ENCODE measurements around the gene CAMK2A. TPM values are rescaled to one million over a fixed set of nuclear protein-coding genes. Genes with fewer than 3 reads are reported as not detected.

The CAMK2A gene
- total and polyA plus RNA-seq, 2 of the 4 experiments (the other 2 are of a cell fraction), result 0.18 to 0.19 TPM

GRCh38 chr5:150296496-150296895 is 6.9 kb upstream of the CAMK2A start:
- no peak overlapping the region for H4K5ac ChIP-seq (ENCODE audit: low read depth, low read length)
- no peak overlapping the region for H4K91ac ChIP-seq (ENCODE audit: insufficient read depth, low read depth, low read length)
- POLR2A ChIA-PET (ENCODE audit: unreplicated experiment), result no interaction called here
- dilution Hi-C loops (cut with HindIII; ENCODE audit: low sequenced_read_pairs, unreplicated experiment), result no loop called here
- ATAC-seq (ENCODE audit: low read depth), result no peak
- H2AFZ ChIP-seq (replicated peaks; ENCODE audit: low read length, poor library complexity), result no peak overlapping the region
- H2AK5ac ChIP-seq (ENCODE audit: low read depth, low read length), result no peak overlapping the region; the same call in 1 of the 2 replicates
- no peak overlapping the region for H3K18ac ChIP-seq (ENCODE audit: low read depth, low read length)
- no peaks in the 10 kb centered on the region for H3K9me3 ChIP-seq (ENCODE audit: control insufficient read depth, insufficient read depth, low read length)
- H4K8ac ChIP-seq (ENCODE audit: low read depth in 2 of 2, low read length in 2 of 2), result no peak overlapping the region
- no TSS peak for BruUV-seq (replicated peaks)
- H3K4me3 ChIP-seq (ENCODE audit: insufficient read depth, low read depth, low read length), result no peak overlapping the region
- no peak overlapping the region for H3K27ac ChIP-seq (ENCODE audit: insufficient read depth, low read length)
- no peak overlapping the region for H2BK120ac ChIP-seq (ENCODE audit: low read depth, low read length)
- no peak overlapping the region for H2BK20ac ChIP-seq (ENCODE audit: low read depth, low read length)
- peaks cover 29% of the 10 kb centered on the region for H3K4me1 ChIP-seq (ENCODE audit: control insufficient read depth, insufficient read depth, low read length)
- H3K4ac ChIP-seq (ENCODE audit: low read depth, low read length), result 0 out of 2 replicates have a peak overlapping the region, but pooled peaks have one; percentile 15
- 86% methylated on average over 1 of the region's 7 CpGs; no CpG with 5 or more reads in 1 of the 2 experiments for WGBS, 2 experiments (ENCODE audit: extremely low coverage in 2 of 2, insufficient read length in 1 of 2)
- no peak overlapping the region for H3K9ac ChIP-seq (ENCODE audit: low read depth, low read length)
- intact Hi-C loops (cut with micrococcal nuclease), result no loop called here
- CTCF ChIA-PET, result no interaction called here
- H3K56ac ChIP-seq (ENCODE audit: extremely low read depth, insufficient read depth, low read length), result no peak overlapping the region
- no peak overlapping the region for H2AK9ac ChIP-seq (replicated peaks; ENCODE audit: low read depth, low read length, poor library complexity)
- H3K4me2 ChIP-seq (ENCODE audit: low read depth, low read length), result no peak overlapping the region
- in situ Hi-C loops (cut with MboI; ENCODE audit: low sequenced_read_pairs), result no loop called here
- DNase-seq, result no peak
- H2BK15ac ChIP-seq (ENCODE audit: low read depth, low read length), result no peak overlapping the region
- TF ChIP-seq RAD21 (IDR thresholded peaks at IDR 0.05; ENCODE audit: low read length) (no peak), ELK1 (IDR thresholded peaks at IDR 0.05; ENCODE audit: borderline replicate concordance, low read depth, low read length) (no peak), SMC3 (IDR thresholded peaks at IDR 0.05; ENCODE audit: low read depth, low read length) (no peak), RCOR1 (IDR thresholded peaks at IDR 0.05; ENCODE audit: insufficient replicate concordance, low read length) (no peak), RFX5 (IDR thresholded peaks at IDR 0.05; ENCODE audit: low read depth, low read length) (no peak), USF2 (IDR thresholded peaks at IDR 0.05; ENCODE audit: low read depth, low read length) (no peak), BHLHE40 (IDR thresholded peaks at IDR 0.05; ENCODE audit: low read depth, low read length) (no peak), CEBPB (IDR thresholded peaks at IDR 0.05; ENCODE audit: low read depth, low read length) (no peak), FOS (IDR thresholded peaks at IDR 0.05; ENCODE audit: low read depth, low read length) (no peak), POLR2A (IDR thresholded peaks at IDR 0.05; ENCODE audit: low read depth, low read length) (no peak), CHD1 (IDR thresholded peaks at IDR 0.05; ENCODE audit: low read depth, low read length) (no peak), CTCF (conservative IDR thresholded peaks at IDR 0.05; ENCODE audit: low read depth, low read length) (no peak), MAZ (IDR thresholded peaks at IDR 0.05; ENCODE audit: borderline replicate concordance, low read depth, low read length) (no peak), MXI1 (IDR thresholded peaks at IDR 0.05; ENCODE audit: borderline replicate concordance, low read depth, low read length) (no peak)
- H3K14ac ChIP-seq (replicated peaks; ENCODE audit: low read depth, low read length), result no peak overlapping the region
- H4K20me1 ChIP-seq (ENCODE audit: insufficient read depth, low read length), result peaks cover 8% of the 10 kb centered on the region; the same call in 1 of the 2 replicates
- H3K9me1 ChIP-seq (ENCODE audit: insufficient read depth, low read length), result peaks cover 36% of the 10 kb centered on the region
- no peak overlapping the region for H2BK5ac ChIP-seq (ENCODE audit: low read depth, low read length, poor library complexity, severe bottlenecking)
- H3K79me1 ChIP-seq (ENCODE audit: low read depth in 1 of 2, low read length in 2 of 2), result peaks cover 9 to 42% of the 10 kb centered on the region in 2 experiments; a peak in 3 of 4 replicates
- H3K23ac ChIP-seq (ENCODE audit: low read depth, low read length), result no peak overlapping the region
- H3K27me3 ChIP-seq (ENCODE audit: control insufficient read depth, insufficient read depth, low read length), result no peaks in the 10 kb centered on the region
- H3K36me3 ChIP-seq (ENCODE audit: control insufficient read depth, insufficient read depth, low read length), result peaks cover 12% of the 10 kb centered on the region; the same call in 1 of the 2 replicates

Measured in IMR-90 (cell line).